HG03342 (cell line): ENCODE results near the gene NCKAP5.

Source experiments
- ATAC-seq: cut with Tn5 transposase; IDR thresholded peaks from one replicate; pipeline ENCODE4 v1.9.1; 2021; ENCODE audit warnings: mild to moderate bottlenecking, moderate library complexity; ENCODE audit not compliant: unreplicated experiment

The NCKAP5 gene

DNA sequence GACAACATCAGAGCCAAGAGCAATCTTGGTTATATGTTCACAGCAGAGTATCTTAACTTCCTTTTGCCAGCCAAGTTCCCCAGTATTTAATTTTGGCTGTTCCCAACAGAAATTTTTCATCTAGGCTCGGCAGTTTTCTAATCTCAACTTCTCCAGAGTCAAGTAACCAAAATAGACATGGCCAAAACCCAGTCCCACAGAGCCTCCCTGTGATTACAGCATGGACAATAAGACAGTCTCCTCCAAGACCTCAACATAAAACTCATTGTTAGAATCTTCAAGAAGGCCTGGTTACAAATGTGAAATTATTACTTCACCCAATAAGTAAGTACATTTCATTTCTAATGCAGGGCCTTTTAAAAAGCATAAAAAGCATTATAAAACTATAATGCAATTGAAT lies 445.7 kb downstream of the NCKAP5 start:
- ATAC-seq = no peak

DNA sequence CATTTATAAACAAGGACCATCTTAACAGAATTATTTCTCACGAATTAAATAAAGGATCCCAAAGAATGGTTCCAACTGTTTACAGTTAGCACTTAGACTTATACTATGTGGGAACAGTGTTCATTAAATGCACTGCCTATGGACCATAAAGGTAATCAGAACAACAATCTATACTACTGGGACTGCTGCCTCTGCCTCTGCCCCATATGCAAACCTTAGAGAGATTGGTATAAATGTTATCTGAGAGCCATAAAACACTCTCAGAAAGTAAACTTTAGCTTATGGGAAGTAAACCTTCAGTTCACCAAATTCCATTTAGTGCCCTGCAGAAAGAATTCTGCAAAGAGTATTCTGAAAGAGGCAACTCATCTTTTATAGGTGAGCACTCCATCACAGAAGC lies 448.0 kb downstream of the NCKAP5 start:
- no peak for ATAC-seq

DNA sequence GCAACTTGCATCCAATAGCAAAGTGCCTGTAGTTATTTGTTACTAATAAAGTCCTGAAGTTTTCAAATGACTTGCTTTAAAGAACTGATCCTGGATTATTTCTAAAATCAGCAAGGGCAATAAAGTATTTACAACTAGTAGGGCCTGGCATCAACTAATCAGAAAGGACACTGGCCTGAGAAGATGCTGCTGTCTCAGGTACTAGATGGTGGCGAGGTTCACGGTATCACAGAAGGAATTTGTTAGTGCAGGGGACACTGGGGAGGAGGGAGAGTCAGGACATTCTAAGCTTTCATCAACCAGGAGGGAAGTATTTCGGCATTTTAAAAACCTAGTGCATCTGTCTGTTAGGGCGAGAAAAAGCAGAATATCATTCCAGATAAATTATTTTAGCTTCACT lies 458.1 kb downstream of the NCKAP5 start:
- no peak for ATAC-seq

DNA sequence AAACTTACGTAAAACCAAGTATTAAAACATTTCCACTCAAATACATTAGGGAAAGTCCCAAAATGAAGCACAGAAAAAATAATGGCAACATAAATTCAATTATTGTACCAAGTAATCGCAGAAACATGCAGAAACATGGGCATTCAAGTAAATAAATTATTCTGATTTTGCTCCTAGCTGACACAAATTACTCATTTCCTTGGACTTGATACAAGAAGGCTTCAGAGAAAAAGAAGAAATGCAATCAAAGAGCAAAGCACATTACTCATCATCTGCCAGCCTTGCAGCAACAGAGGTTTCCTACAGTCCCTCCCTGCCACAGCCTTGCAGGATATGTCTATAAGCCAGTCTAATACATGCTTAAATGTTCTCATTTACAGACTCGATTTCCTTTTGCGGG lies 458.5 kb downstream of the NCKAP5 start:
- no peak for ATAC-seq

DNA sequence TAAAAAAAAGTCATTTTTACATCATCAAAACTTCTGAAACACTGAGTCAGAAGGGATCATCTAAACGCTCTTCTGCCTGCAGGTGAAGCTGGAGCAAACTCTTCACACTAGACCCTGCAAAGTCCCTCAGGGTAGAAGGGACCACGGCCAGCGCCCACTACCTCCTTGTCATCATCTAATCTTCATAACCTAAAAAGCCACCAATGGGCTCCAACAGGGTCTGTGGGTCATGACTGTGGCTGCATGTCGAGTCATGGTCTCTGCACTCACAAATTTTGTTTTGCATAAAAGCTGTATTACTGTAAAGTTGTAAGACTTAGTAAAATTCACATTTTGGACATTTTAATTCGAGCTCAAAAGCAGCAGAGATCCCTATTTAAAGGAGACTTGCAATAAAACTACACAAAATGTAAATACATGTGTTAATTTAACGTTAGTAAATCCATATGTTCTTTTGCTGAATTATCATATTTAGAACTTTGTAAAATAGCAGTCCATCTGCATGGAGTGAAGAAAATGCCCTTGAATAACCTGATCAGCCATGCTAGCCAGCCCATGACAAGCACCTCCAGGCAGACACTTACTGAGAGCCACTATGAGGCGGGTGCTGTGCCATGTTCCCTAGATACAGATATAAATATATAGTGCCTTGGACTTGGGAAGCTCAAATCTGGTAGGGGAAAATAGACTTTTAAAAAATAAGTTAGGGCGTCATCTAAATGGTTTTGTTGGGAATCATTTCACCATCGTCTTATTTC lies 461.0 kb downstream of the NCKAP5 start:
- ATAC-seq = no peak

DNA sequence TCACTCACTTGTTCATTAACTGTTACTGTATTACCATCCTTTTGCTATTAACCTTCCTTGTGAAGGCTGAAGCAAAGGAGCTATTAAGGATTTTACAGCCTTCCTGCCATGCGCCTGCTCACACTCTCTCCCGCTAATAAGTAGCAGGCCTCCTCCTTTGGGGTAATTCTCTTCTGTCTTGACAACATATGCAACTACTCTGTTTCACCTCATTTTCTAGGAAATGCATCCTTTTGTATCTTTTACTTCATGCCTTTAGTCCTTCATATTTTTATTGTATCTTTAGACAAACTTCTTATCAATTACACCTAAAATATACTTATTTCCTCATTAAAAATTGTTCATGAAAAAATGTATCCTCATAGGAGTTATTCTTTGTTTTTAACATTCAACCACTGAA lies 463.4 kb downstream of the NCKAP5 start:
- no peak for ATAC-seq

DNA sequence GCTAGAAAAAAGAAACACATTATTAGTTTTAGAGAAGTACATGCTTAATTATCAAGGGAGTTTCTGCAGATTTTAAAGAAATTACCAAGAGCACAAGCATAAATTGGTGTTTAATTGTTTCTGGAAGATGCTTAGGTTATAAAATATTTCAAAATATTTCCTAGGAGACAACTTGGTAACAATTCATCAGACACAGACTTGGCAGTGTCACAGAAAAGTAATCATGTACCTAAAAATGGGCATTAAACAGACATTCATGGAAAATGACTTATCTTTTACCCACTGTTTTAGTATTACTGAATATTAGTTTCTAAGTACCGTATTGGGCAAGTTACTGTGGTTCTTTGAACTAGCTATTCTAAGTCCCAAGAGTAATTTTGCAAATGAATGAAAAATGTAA lies 469.5 kb downstream of the NCKAP5 start:
- no peak for ATAC-seq

DNA sequence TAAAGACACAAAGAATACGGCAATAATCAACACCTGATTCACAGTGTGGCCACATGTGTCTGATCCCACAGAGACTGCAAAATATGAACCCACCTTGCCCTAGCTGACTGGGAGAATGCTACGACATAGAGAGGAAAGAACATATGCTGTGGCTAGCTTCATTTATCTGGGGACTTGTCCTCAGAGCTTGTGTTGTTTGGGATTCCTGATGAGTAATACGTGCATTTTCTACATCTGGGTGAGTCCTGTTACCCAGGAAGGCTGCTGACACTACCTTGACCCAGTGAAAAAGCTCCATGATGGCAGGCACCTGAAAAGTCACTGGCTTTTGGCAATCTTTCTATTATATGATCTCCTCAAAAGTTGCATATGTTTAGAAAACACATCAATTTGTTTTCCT lies 470.6 kb downstream of the NCKAP5 start:
- ATAC-seq = no peak

DNA sequence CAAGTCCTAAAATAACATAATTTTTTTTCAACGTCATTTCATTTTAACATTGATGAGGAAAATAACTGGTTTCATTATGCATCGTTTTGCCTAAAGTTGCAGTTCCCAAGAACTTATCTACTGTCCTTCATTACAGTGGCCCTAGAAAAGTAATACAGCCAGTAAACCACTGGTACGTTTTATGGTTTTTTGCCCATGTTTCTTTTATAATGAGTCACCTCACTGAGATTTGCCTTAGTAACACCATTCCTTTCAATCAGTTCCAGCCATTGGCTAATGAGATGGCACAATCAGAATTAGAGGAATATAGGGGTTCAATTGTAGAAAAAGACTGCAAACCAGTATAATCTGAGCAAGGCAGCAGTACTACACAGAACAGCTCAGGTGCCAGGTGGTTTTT lies 475.7 kb downstream of the NCKAP5 start:
- no peak for ATAC-seq

DNA sequence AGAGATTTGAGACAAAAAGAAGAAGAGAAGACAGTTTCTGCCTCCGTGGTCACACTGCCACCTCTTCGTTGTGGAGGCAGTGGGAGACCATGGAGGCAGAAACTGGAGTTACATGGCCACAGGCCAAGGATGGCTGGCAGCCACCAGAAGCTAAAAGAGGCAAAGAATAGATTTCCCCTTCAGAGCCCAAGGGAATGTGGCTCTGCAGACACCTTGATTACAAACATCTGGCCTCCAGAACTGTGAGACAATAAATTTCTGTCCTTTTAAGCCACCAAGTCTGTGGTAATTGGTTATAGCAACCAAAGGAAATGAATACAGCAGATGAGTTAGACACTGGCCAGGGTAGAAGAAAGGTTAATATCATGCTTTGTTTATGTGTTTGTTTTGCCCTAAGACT lies 477.9 kb downstream of the NCKAP5 start:
- ATAC-seq = no peak

DNA sequence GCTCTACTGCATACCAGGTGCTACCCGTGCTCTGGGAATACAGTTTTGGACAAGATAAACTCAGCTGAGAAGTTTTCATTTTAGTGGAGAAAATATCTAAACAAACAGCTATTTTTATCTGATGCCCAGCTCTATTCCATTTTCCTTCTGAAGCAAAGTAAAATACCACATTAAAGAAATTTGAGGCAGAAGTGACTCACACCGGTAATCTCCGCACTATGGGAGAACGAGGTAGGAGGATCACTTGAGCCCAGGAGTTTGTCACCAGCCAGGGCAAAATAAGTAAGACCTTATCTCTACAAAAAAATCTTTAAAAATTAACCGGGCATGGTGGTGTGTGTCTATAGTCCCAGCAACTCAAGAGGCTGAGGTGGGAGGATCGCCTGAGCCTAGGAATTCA lies 482.1 kb downstream of the NCKAP5 start:
- no peak for ATAC-seq

DNA sequence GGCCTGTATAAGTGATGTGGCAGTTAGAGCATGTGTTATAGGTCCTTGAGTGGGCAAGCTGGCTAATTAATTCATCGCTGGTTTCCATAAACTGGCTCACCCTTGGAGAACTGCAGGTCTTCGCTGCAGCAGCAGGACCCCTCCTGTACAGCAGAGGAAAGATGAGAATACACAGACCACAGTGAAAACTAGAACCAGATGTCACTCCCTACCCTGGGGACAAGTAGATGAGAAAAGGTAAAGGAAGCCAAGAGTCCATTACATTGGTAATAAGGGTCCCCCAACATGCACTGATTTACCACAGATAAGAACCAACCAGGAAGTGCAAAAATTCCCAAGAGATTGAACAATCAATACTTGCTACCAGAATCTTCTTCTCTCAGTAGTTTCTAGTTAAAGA lies 482.6 kb downstream of the NCKAP5 start:
- no peak for ATAC-seq

DNA sequence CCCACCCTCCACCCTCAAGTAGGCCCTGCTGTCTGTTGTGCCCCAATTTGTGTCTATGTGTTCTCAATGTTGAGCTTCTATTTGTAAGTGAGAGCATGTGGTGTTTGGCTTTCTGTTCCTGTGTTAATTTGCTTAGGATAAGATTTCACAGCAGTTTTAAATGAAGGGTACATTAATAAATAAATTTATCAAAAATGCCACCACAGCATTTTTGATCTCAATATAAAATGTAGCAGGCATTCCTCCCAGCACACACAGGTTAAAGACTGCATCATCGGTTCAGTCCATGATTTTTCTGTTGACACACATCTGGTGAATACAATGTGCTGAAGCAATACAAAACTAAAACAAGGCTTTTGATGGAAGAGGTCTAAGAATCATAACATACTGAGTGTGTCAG lies 486.2 kb downstream of the NCKAP5 start:
- ATAC-seq = no peak

DNA sequence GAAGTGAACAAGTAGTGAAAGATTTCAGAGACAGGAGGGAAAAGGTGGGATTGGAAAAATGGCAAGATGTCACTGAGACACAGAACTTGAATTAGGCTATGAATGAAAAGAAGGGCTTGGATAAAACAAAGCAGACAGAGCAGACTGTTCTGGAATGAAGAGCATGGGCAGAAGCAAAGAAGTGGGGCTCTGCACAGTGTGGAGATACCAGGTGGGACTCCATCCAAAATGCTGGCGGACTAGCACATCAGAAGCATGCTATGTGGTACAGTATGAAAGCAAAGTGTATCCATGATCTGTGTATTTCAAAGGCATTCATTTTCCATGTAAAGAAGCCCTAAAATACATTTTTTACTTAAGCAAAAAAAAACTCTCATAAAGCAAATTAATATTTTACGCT lies 487.4 kb downstream of the NCKAP5 start:
- no peak for ATAC-seq

DNA sequence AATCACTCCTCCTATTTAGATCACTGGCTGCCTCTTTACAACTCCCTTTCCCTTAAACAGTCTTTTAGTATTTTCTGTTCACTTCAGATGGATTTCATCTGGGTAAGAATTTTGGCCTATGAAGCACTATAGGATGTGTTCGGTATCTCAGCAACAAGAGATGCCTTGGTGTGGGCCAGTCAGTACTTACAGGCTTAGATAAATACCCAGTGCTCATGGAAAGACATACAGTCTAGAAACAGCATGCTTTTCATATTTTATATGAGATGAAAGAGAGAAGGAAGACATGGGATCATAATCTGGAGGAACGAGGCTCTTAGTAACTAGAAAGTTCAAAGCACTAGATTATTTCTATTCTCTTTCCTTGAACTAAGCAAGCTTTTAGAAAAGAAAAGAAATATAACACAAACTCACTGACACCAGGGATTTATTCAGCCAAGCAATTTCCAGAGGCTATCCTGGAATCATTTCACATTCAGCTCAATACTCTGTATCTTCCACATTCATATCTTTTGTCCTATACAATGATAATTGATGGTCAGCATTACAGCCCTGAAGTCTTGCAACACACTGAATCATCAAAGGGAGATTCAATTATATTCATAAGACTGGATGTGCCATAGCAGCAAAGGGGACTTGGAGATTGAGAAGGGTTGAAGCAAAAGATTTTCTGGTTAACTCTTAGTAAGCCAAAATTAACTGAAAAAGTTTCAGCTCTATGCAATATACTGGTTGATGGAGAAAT lies 489.4 kb downstream of the NCKAP5 start:
- no peak for ATAC-seq

DNA sequence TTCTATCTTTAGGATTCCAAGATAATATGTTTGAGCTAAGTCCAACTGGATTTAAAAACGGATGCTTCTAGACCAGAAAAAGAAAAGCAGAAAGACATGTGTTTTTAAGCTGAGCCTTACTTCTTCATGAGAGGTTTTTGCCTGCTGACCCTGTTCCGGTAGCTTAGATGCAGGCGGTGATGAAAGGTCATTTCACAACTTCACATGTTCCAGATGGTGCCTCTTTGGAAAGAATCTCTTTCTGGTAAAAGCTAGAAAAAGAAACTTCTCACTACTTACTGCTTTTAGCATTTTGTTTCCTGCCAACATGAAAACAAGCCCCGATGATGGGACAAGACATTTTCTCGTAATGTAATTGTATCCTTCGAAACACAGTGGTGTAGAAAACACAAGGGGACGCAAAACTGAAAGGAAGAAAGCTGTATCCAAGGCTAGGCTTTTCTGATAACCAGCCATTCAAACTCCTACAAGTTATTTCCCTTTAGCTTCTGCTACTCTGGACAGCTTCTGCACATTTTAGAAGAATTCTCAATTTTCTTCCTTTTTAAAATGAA lies 490.9 kb downstream of the NCKAP5 start:
- ATAC-seq = no peak

DNA sequence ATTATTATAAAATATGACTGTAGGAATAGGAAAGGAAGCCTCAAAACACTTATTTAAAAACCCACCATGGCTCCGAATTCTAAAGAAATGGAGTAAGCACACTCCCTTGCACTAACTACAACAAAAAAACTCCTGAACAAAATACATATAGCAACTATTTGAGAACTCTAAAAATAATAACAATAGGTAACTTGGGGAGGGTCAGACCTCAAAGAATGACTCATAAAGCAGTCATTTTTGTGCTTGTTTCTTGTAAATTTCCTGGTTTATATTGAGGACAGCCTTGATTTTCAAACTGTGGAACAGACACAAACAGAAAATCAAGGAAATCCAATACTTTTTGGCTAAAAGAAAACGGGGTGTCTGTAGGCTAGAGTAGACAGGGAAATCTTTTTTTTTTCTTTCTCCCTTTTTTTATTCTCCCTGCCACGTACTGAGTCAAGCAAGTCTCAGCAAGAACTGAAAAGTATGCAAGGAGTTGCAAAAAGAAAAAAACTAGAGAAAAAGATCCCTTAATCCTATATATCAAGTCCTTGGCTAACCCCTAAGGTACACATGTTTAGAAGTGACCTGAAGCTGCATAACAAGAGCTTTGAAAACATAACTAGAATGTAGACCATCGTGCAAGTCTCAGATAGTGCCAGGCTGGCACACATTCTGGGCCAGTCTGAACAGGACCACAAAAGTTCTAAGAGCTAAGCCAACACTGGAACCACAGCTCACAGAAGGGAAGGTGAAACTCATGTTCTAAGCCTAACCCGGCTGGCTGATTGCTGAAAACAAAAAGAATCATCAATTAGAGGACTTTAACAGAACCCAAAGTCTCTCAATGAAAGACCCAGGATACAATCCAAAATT lies 495.2 kb downstream of the NCKAP5 start:
- no peak for ATAC-seq

DNA sequence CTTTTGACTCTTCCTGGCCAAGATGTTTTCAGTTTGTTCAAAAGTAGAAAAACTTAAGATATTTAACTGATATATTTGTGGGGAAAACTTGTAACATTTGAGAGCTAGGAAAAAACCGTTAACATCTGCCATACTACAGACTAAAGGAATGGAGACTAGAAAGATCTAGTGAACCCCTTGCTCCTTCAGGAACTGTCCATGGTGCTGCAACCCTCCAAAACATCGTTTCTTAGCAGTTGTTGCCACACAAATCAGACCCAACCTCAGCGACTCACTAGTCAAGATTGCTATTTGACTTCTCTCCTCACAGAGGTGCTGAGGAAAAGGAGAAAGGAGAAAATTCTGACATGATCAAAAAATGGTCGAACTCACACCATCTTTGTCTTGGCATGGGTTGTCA lies 504.5 kb downstream of the NCKAP5 start:
- no peak for ATAC-seq

DNA sequence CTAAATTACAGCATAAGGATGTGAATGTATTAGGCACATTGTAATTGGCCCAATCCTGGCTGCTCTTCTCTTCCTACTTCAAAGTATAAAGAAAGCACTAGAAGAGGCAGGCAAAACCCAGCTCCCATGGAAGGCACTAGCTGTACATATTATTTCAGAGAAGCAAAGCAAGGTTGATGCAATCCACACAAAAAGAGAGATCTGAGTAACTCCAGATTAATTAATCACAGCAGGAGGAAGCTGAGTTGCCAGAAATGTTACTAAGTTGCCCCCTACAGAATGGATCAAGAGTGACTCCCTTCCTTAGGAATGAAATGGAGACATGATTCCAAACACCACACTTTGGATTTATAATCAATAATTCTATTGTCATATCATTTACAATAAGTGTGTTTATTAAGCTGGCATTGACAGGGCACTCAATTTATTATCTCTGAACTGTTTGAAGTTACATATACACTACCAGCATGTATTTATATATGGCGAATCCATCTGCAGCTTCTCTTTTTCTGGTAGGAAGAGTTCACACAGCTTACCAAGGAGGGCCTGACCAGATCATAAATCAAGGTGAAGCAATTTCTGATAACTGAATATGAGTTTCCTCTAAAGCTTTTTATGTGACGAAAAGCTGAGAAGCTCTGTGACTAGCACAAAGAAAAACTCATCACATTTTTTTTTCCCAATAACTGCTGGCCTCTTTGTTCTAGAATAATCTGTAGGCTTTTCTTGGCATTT lies 505.2 kb downstream of the NCKAP5 start:
- ATAC-seq = no peak

DNA sequence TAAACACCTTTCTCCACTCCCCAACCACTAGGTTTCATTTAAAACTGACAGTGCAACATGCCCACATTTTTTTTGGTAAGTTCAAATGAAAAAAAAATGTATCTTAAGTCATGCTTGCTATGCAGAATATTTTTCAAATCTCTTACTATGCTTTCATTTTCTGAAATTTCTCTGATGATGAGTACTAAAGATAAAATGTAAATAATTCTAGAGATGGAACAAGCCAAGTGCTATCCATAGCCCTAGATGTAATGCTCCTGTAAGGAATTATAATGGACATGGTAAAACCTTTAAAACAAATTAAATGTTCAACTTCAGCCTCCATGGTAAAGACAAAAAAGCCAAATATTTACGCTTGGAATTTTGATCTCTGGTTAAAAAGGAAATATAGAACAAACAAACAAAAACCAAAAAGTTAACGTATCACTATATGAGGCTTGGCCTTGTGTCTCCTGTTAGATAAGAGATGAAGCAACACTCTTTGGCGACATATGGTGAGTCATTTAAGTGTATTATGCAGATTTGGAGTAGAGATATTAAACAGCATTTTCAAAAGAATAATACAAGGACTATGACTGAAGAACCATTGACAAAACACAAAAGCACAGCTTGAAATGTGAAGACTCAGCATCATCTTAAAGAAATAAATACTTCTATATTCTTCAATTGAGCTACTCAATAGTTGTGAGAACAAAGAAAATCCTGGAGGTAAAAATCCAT lies 506.2 kb downstream of the NCKAP5 start:
- no peak for ATAC-seq
